Testis (tissue), 3 donors: ENCODE measurements around the gene OR2L8. TPM values are rescaled to one million over a fixed set of nuclear protein-coding genes. Genes with fewer than 3 reads are reported as not detected.

Experiments used
- DNase-seq: peaks from one replicate; pipeline ENCODE4 v3.0.0-alpha.2; 2019
- H3K27ac ChIP-seq, 2 donors: fragments of 200-600 bp; sonication (generic); one replicate each; pipeline ENCODE4 v1.5.1; 2019
- H3K27me3 ChIP-seq: fragments of 200-600 bp; sonication (generic); one replicate; pipeline ENCODE4 v1.5.1; 2019
- H3K36me3 ChIP-seq: fragments of 200-600 bp; sonication (generic); one replicate; pipeline ENCODE4 v1.5.1; 2017; ENCODE audit warnings: low read depth; ENCODE audit errors: missing control alignments
- H3K4me1 ChIP-seq: fragments of 200-600 bp; sonication (generic); one replicate; pipeline ENCODE4 v1.5.1; 2019
- H3K4me3 ChIP-seq, 2 donors: fragments of 200-600 bp; sonication (generic); one replicate each; pipeline ENCODE4 v1.5.1; 2017 to 2019
- H3K9me3 ChIP-seq: fragments of 200-600 bp; sonication (generic); one replicate; pipeline ENCODE4 v1.5.1; 2017
- CTCF ChIP-seq, 3 experiments: fragments of 450-650 bp in 2 of 3; fragments of 200-600 bp in 1 of 3; sonication (generic) in 1 of 3; IDR thresholded peaks; one replicate each; pipeline ENCODE4 v1.5.1; 2016 to 2019; ENCODE audit warnings: antibody characterized with exemption in 3 of 3, mild to moderate bottlenecking in 2 of 3, moderate library complexity in 1 of 3
- POLR2A ChIP-seq: fragments of 450-650 bp; IDR thresholded peaks from one replicate; pipeline ENCODE4 v1.6.1; 2017; ENCODE audit warnings: antibody characterized with exemption, mild to moderate bottlenecking, moderate library complexity
- WGBS, 2 donors: methylation state at CpG; one replicate each; pipeline ENCODE4 v1.1.5; 2018; 5-methylcytosine and 5-hydroxymethylcytosine counted together
- intact Hi-C: fragments of 100-400 bp; cut with DNase I; formaldehyde crosslinking; loops from one replicate; pipeline ENCODE4 v1.15.1; 2023; ENCODE audit warnings: low total_unique reads
- polyA plus RNA-seq: library from polyadenylated mRNA; stranded (reverse); fragments of 350-450 nt; fragmentation: Illumina TruSeq; extraction: RNeasy Lipid Tissue Mini Kit (QIAGEN cat#74804); gene quantifications from one replicate; pipeline ENCODE4 v1.2.3, GENCODE V29; 2014; ENCODE audit warnings: low read depth, low replicate concordance; ENCODE audit not compliant: insufficient read depth
- small RNA-seq, 2 donors: library from RNA; depleted of rRNA; stranded (forward); fragments of <200 nt; gene quantifications; one replicate each; pipeline ENCODE3, GENCODE V24; 2016
- total RNA-seq, 2 donors: library from RNA; depleted of rRNA; stranded (reverse); fragments of >200 nt; gene quantifications; one replicate each; pipeline ENCODE4 v1.2.3, GENCODE V29; 2016

OR2L8 gene
- total and polyA plus RNA-seq, 3 donors from 2014 or later, result 0.43 to 0.87 TPM; not detected in 1

GRCh38 chr1:247998811-247999210 lies 50.2 kb downstream of the OR2L8 start:
- no peaks in the 10 kb centered on the region for H3K36me3 ChIP-seq
- H3K4me1 ChIP-seq, result no peaks in the 10 kb centered on the region
- no peaks in the 10 kb centered on the region for H3K9me3 ChIP-seq
- 56 to 64% methylated on average over 2 of the region's 2 CpGs for WGBS, 2 donors
- DNase-seq, result no peak
- TF ChIP-seq POLR2A (no peak), CTCF (IDR thresholded peaks at IDR 0.05) (no peak)
- intact Hi-C loops, result no loop called here
- H3K4me3 ChIP-seq, result no peak overlapping the region
- no peak overlapping the region for H3K27ac ChIP-seq
- H3K27me3 ChIP-seq, result no peaks in the 10 kb centered on the region

Small RNA genes within 50 kb of the gene (small RNA-seq; reads per million reads assigned to genes)
- gene RF00019, result 0 reads per million in 2 donors

Other genes starting within 250 kb of the OR2L8 start
- under 1 TPM; 0.62 to 0.94 TPM for gene OR6F1, start 232.2 kb upstream of the OR2L8 start, total RNA-seq
- 1.4 TPM for gene OR6F1, start 232.2 kb upstream of the OR2L8 start, polyA plus RNA-seq
- 1 to 10 TPM; 2.8 to 3.0 TPM for gene OR14K1, start 210.2 kb upstream of the OR2L8 start, total RNA-seq
- gene OR14K1, start 210.2 kb upstream of the OR2L8 start, polyA plus RNA-seq, result not detected
- 1 to 10 TPM in 1 of 2 donors, under 1 TPM in 1; 0.94 to 1.6 TPM for gene OR14A2, start 200.7 kb upstream of the OR2L8 start, total RNA-seq
- 4.2 TPM for gene OR14A2, start 200.7 kb upstream of the OR2L8 start, polyA plus RNA-seq
- gene OR1C1, start 188.3 kb upstream of the OR2L8 start, total RNA-seq, result not detected
- gene OR1C1, start 188.3 kb upstream of the OR2L8 start, polyA plus RNA-seq, result not detected
- under 1 TPM in 1 of 2 donors, not detected in 1; 0.62 TPM for gene OR14A16, start 124.7 kb upstream of the OR2L8 start, total RNA-seq
- gene OR14A16, start 124.7 kb upstream of the OR2L8 start, polyA plus RNA-seq, result not detected
- gene OR11L1, start 107.0 kb upstream of the OR2L8 start, total RNA-seq, result not detected
- gene OR11L1, start 107.0 kb upstream of the OR2L8 start, polyA plus RNA-seq, result not detected
- gene TRIM58, start 91.7 kb upstream of the OR2L8 start, total RNA-seq, result 1 to 10 TPM; 5.7 to 7.5 TPM
- 2.9 TPM for gene TRIM58, start 91.7 kb upstream of the OR2L8 start, polyA plus RNA-seq
- 1 to 10 TPM; 2.5 to 3.9 TPM for gene OR2W3, start 53.3 kb upstream of the OR2L8 start, total RNA-seq
- 1.5 TPM for gene OR2W3, start 53.3 kb upstream of the OR2L8 start, polyA plus RNA-seq
- gene OR2T8, start 28.6 kb upstream of the OR2L8 start, total RNA-seq, result under 1 TPM in 1 of 2 donors, not detected in 1; 0.55 TPM
- gene OR2T8, start 28.6 kb upstream of the OR2L8 start, polyA plus RNA-seq, result 0.44 TPM
- gene OR2AJ1, start 24.0 kb upstream of the OR2L8 start, total RNA-seq, result under 1 TPM in 1 of 2 donors, not detected in 1; 0.31 TPM
- gene OR2AJ1, start 24.0 kb upstream of the OR2L8 start, polyA plus RNA-seq, result not detected
- 1 to 10 TPM in 1 of 2 donors, under 1 TPM in 1; 0.74 to 2.2 TPM for gene OR2AK2, start 16.4 kb downstream of the OR2L8 start, total RNA-seq
- gene OR2AK2, start 16.4 kb downstream of the OR2L8 start, polyA plus RNA-seq, result 0.38 TPM
- gene OR2L5, start 64.8 kb downstream of the OR2L8 start, total RNA-seq, result under 1 TPM; 0.31 to 0.55 TPM
- not detected for gene OR2L5, start 64.8 kb downstream of the OR2L8 start, polyA plus RNA-seq
- 1 to 10 TPM in 1 of 2 donors, under 1 TPM in 1; 0.56 to 1.2 TPM for gene OR2L2, start 81.2 kb downstream of the OR2L8 start, total RNA-seq
- 1.7 TPM for gene OR2L2, start 81.2 kb downstream of the OR2L8 start, polyA plus RNA-seq
- gene OR2L3, start 98.0 kb downstream of the OR2L8 start, total RNA-seq, result under 1 TPM in 1 of 2 donors, not detected in 1; 0.39 TPM
- not detected for gene OR2L3, start 98.0 kb downstream of the OR2L8 start, polyA plus RNA-seq
- gene OR2L13, start 146.3 kb downstream of the OR2L8 start, total RNA-seq, result 1 to 10 TPM in 1 of 2 donors, under 1 TPM in 1; 0.12 to 1.0 TPM
- gene OR2L13, start 146.3 kb downstream of the OR2L8 start, polyA plus RNA-seq, result 0.63 TPM
- gene OR2M5, start 196.3 kb downstream of the OR2L8 start, total RNA-seq, result not detected
- gene OR2M5, start 196.3 kb downstream of the OR2L8 start, polyA plus RNA-seq, result not detected
- gene OR2M2, start 226.0 kb downstream of the OR2L8 start, total RNA-seq, result not detected
- gene OR2M2, start 226.0 kb downstream of the OR2L8 start, polyA plus RNA-seq, result not detected
- gene OR2M3, start 248.4 kb downstream of the OR2L8 start, total RNA-seq, result under 1 TPM; 0.19 to 0.24 TPM
- 0.11 TPM for gene OR2M3, start 248.4 kb downstream of the OR2L8 start, polyA plus RNA-seq